K562 (cell line): ENCODE results near the gene ZFYVE21. TPM values are rescaled to one million over a fixed set of nuclear protein-coding genes. Genes with fewer than 3 reads are reported as not detected.

Experiments
- ATAC-seq: fragments of 200-7000 bp; cut with Tn5 transposase; 3 replicates; pipeline ENCODE4 v1.9.1; 2020; ENCODE audit warnings: moderate library complexity
- BruUV-seq: library from RNA; stranded (reverse); fragments of 400-500 nt; replicated peaks from 2 replicates; lab custom pipeline; 2021; lab: Mats Ljungman, UMichigan
- CTCF ChIA-PET: fragments of 300-600 bp; formaldehyde crosslinking; extraction: SDS; loops from one replicate; lab custom pipeline; 2021; ENCODE audit warnings: low intra/inter-chr PET ratio; lab: Yijun Ruan, JAX
- POLR2A ChIA-PET: fragments of 300-600, 350-650 bp; sonication (Branson Sonifier 250); formaldehyde crosslinking; extraction: SDS; loops from one replicate; lab custom pipeline; 2021; ENCODE audit warnings: antibody characterized with exemption, inconsistent platforms; lab: Yijun Ruan, JAX
- DNase-seq, 4 experiments: peaks; one replicate each; pipeline versions ENCODE4 v3.0.0 to v3.0.0-alpha.2; 2011 to 2018; ENCODE audit warnings: low spot score in 3 of 4, mixed read lengths in 3 of 4; ENCODE audit errors: extremely low read depth in 1 of 4
- FAIRE-seq: peaks from 2 replicates; lab custom pipeline; 2011; peaks lifted over from hg19 to GRCh38; lab: Jason Lieb, UNC
- H2AFZ ChIP-seq: 2 replicates; pipeline ENCODE4 v1.6.0; 2011; ENCODE audit warnings: low read depth, low read length, control low read depth, inconsistent platforms
- H3K27ac ChIP-seq: fragments of 200-600 bp; 3 replicates; pipeline ENCODE4 v1.8.0; 2011; ENCODE audit warnings: low read depth, mild to moderate bottlenecking, control low read depth, inconsistent platforms, low read length, moderate library complexity, mixed read lengths; ENCODE audit errors: extremely low read depth
- H3K27me3 ChIP-seq, 2 experiments: fragments of 300-600 bp in 1 of 2; 2 replicates in 1 of 2; 3 replicates in 1 of 2; pipeline versions ENCODE4 v1.6.0 to v1.8.0; 2011; ENCODE audit warnings: inconsistent platforms in 2 of 2, low read length in 2 of 2, mild to moderate bottlenecking in 1 of 2, mixed read lengths in 1 of 2, moderate library complexity in 1 of 2; ENCODE audit not compliant: control insufficient read depth in 2 of 2, insufficient read depth in 2 of 2
- H3K36me3 ChIP-seq: fragments of 300-600 bp; 3 replicates; pipeline ENCODE4 v1.8.0; 2011; ENCODE audit warnings: mild to moderate bottlenecking, low read length, inconsistent platforms; ENCODE audit not compliant: control insufficient read depth, insufficient read depth
- H3K4me1 ChIP-seq, 2 experiments: fragments of 200-600 bp in 1 of 2; replicated peaks in 1 of 2; 2 replicates in 1 of 2; 3 replicates in 1 of 2; pipeline versions ENCODE4 v1.5.1 to v1.8.0; 2011; ENCODE audit warnings: inconsistent platforms in 2 of 2, low read length in 2 of 2, mild to moderate bottlenecking in 1 of 2, mixed read lengths in 1 of 2, moderate library complexity in 1 of 2; ENCODE audit not compliant: control insufficient read depth in 2 of 2, insufficient read depth in 2 of 2
- H3K4me2 ChIP-seq: 2 replicates; pipeline ENCODE4 v1.6.1; 2011; ENCODE audit warnings: low read length, control low read depth, inconsistent platforms, mixed read lengths; ENCODE audit not compliant: insufficient read depth
- H3K4me3 ChIP-seq: fragments of 200-600 bp; sonication (generic), shearing (Covaris generic); 2 replicates; pipeline ENCODE4 v1.5.1; 2016; ENCODE audit warnings: control low read depth, inconsistent platforms
- H3K79me2 ChIP-seq: fragments of 200-600 bp; 3 replicates; pipeline ENCODE4 v1.8.0; 2011; ENCODE audit warnings: low read length, inconsistent platforms; ENCODE audit not compliant: control insufficient read depth, insufficient read depth
- H3K9ac ChIP-seq, 2 experiments: 2 replicates each; pipeline versions ENCODE4 v1.6.0 to v1.6.1; 2011; ENCODE audit warnings: low read depth in 2 of 2, low read length in 2 of 2, control low read depth in 1 of 2, inconsistent platforms in 1 of 2, mild to moderate bottlenecking in 1 of 2, mixed read lengths in 1 of 2; ENCODE audit not compliant: insufficient read depth in 1 of 2
- H3K9me1 ChIP-seq: one replicate; pipeline ENCODE4 v1.6.0; 2011; ENCODE audit warnings: inconsistent platforms, mild to moderate bottlenecking, low read length, moderate library complexity; ENCODE audit not compliant: control insufficient read depth, insufficient read depth
- H3K9me3 ChIP-seq: replicated peaks from 2 replicates; pipeline ENCODE4 v1.5.1; 2011; ENCODE audit warnings: low read depth, low read length, inconsistent platforms; ENCODE audit not compliant: control insufficient read depth, insufficient read depth
- H4K20me1 ChIP-seq: replicated peaks from 2 replicates; pipeline ENCODE4 v1.6.1; 2011; ENCODE audit warnings: low read length, inconsistent platforms, mixed read lengths; ENCODE audit not compliant: control insufficient read depth, insufficient read depth
- CHD4 ChIP-seq: fragments of 200-600 bp; sonication (generic); IDR thresholded peaks from 3 replicates; pipeline ENCODE4 v1.6.1; 2012; ENCODE audit warnings: low read depth, mild to moderate bottlenecking, mixed read lengths, low read length, inconsistent platforms; ENCODE audit not compliant: insufficient read depth, insufficient replicate concordance, poor library complexity, severe bottlenecking
- ELF1 ChIP-seq: fragments of 200-800 bp; sonication (Bioruptor generic); IDR thresholded peaks from 2 replicates; pipeline ENCODE4 v1.6.1; 2016; ENCODE audit warnings: missing genetic modification characterization, missing compliant biosample characterization
- ZNF445 ChIP-seq: fragments of 250-450 bp; sonication (Bioruptor Pico); IDR thresholded peaks from 2 replicates; pipeline ENCODE4 v1.4.0; 2020; ENCODE audit warnings: low read depth, mild to moderate bottlenecking, moderate library complexity
- WGBS: fragments of 100-300 bp; shearing (Covaris generic); methylation state at CpG from one replicate; pipeline ENCODE4 v1.1.6; 2016; ENCODE audit warnings: low coverage, mixed read lengths; ENCODE audit not compliant: insufficient coverage; ENCODE audit errors: missing lambda C conversion rate; 5-methylcytosine and 5-hydroxymethylcytosine counted together
- in situ Hi-C: fragments of 300-500 bp; cut with MboI; formaldehyde crosslinking; loops from 4 replicates; pipeline ENCODE4 v1.15.0; 2018; ENCODE audit warnings: inconsistent platforms, mixed read lengths
- intact Hi-C: fragments of 100-400 bp; cut with micrococcal nuclease; formaldehyde crosslinking; loops from 2 replicates; pipeline ENCODE4 v1.14.2; 2022
- polyA plus RNA-seq, 8 experiments: library from polyadenylated mRNA; depleted of rRNA in 4 of 8; stranded (reverse) in 5 of 8; unstranded in 3 of 8; fragments of >200 nt; fragmentation: Nextera tagmentation in 2 of 8; fragmentation: Illumina TruSeq in 1 of 8; extraction: Ambion mirVana in 2 of 8; extraction: Trizol in 1 of 8; gene quantifications; 2 replicates each; pipeline versions ENCODE4 v1.2.1 to v1.2.3, GENCODE V29; 2011 to 2014; ENCODE audit warnings: inconsistent platforms in 1 of 8, missing spikeins in 1 of 8
- total RNA-seq, 7 experiments: library from RNA; depleted of rRNA in 6 of 7; stranded (reverse); fragments of >200 nt in 6 of 7; fragmentation: Illumina TruSeq in 2 of 7; extraction: Trizol in 2 of 7; gene quantifications; 2 replicates each; pipeline versions ENCODE4 v1.2.1 to v1.2.3, GENCODE V29; 2011 to 2021; ENCODE audit warnings: low replicate concordance in 1 of 7
- TF ChIP-seq, protein P1 (sequence below): sonication (generic); formaldehyde crosslinking; IDR thresholded peaks from 2 replicates; pipeline ENCODE4 v1.8.1; 2023; ENCODE audit warnings: mild to moderate bottlenecking, missing genetic modification reagents, moderate library complexity

The ZFYVE21 gene
- total and polyA plus RNA-seq, 9 of the 15 experiments (the other 6 are each of a cell fraction or from before 2014, with no cell fraction given), result 0.90 to 23.1 (median 15.6) TPM

DNA sequence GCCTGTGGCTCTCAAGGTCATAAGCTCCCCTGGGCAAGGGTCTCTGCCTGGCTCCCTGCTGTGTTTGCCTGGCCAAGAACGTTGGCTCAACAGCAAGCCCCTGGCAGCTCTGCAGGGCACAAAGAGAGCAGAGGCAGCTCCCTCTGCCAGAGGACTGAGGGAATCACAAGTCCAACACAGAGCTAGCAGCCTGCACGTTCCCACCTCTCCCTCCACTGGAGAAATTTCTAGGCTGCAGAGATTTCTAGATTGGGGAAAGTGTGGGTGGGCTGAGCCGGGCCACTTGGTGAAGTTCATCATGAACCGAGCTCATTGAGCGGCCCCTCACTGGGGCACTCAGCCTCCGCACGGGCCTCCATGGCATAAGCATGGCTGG is 19.8 kb downstream of the ZFYVE21 start:
- Histone ChIP-seq H3K4me3 (no peak overlapping the region), H4K20me1 (no peaks in the 10 kb centered on the region), H3K4me1 (peaks cover 3 to 25% of the 10 kb centered on the region in 2 experiments; a peak in 4 of 5 replicates), H3K36me3 (peaks cover 25% of the 10 kb centered on the region; the same call in 2 of the 3 replicates), H3K9ac (no peak overlapping the region), H3K9me3 (no peaks in the 10 kb centered on the region), H3K27ac (no peak overlapping the region), H3K27me3 (peaks cover 0 to 8% of the 10 kb centered on the region in 2 experiments; a peak in 1 of 5 replicates), H3K4me2 (no peak overlapping the region), H3K79me2 (no peaks in the 10 kb centered on the region), H2AFZ (no peak overlapping the region), H3K9me1 (no peaks in the 10 kb centered on the region)
- in situ Hi-C loops (no loop called here), intact Hi-C loops (no loop called here)
- DNase-seq (no peak), FAIRE-seq (no peak), ATAC-seq (no peak)
- ChIA-PET CTCF (no interaction called here), POLR2A (interaction anchor here (0.5 to 1.0 kb wide), 3 partner anchors 10 to 18 kb away, joined by 3 to 4 read pairs (median 3); no protein-coding TSS in a partner anchor)
- TF ChIP-seq ZNF445 (no peak), ELF1 (tag) (no peak), CHD4 (no peak)
- TF ChIP-seq, protein P1, sequence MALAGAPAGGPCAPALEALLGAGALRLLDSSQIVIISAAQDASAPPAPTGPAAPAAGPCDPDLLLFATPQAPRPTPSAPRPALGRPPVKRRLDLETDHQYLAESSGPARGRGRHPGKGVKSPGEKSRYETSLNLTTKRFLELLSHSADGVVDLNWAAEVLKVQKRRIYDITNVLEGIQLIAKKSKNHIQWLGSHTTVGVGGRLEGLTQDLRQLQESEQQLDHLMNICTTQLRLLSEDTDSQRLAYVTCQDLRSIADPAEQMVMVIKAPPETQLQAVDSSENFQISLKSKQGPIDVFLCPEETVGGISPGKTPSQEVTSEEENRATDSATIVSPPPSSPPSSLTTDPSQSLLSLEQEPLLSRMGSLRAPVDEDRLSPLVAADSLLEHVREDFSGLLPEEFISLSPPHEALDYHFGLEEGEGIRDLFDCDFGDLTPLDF (CRISPR knock-in tag), result no peak
- WGBS, result 65% methylated on average over 7 of the region's 7 CpGs
- BruUV-seq, result no TSS peak
